Activated naive CD8-positive, alpha-beta T cell treated with anti-CD3 and anti-CD28 coated beads, Interleukin-2, amount 10 ng/mL, durations not matched to agents 7 days and 5 days (primary cell): ENCODE data around the gene CELSR2. TPM values are rescaled to one million over a fixed set of nuclear protein-coding genes. Genes with fewer than 3 reads are reported as not detected.

ENCODE experiments used
- ATAC-seq: fragments of 150-1000 bp; cut with Tn5 transposase; one replicate; pipeline ENCODE4 v1.10.0; 2021; ENCODE audit warnings: low read depth, moderate library complexity
- POLR2A ChIA-PET: fragments of 350-600 bp; sonication (Branson Sonifier 250); formaldehyde crosslinking; loops from one replicate; lab custom pipeline; 2021; ENCODE audit warnings: antibody characterized with exemption; lab: Charles Lee
- DNase-seq: peaks from one replicate; pipeline ENCODE4 v3.0.0; 2021
- H3K27ac Mint-ChIP-seq: one replicate; pipeline ENCODE4 v1.8.0; 2022; ENCODE audit warnings: mild to moderate bottlenecking, mixed read lengths
- H3K27me3 Mint-ChIP-seq: one replicate; pipeline ENCODE4 v1.8.0; 2022; ENCODE audit warnings: mild to moderate bottlenecking, moderate library complexity, mixed read lengths
- H3K36me3 Mint-ChIP-seq: one replicate; pipeline ENCODE4 v1.8.0; 2021; ENCODE audit warnings: mild to moderate bottlenecking, mixed read lengths
- H3K4me1 Mint-ChIP-seq: one replicate; pipeline ENCODE4 v1.8.0; 2021; ENCODE audit warnings: mixed read lengths
- H3K4me3 Mint-ChIP-seq: one replicate; pipeline ENCODE4 v1.8.0; 2022; ENCODE audit warnings: mild to moderate bottlenecking, moderate library complexity, mixed read lengths
- H3K9me3 Mint-ChIP-seq: one replicate; pipeline ENCODE4 v1.8.0; 2021; ENCODE audit warnings: mixed read lengths
- total RNA-seq, 2 experiments: library from RNA; stranded (reverse); gene quantifications; one replicate each; pipeline ENCODE4 v1.2.3, GENCODE V29; 2021

The CELSR2 gene
- total RNA-seq, 2 experiments from 2014 or later = 6.3 to 6.9 TPM

GRCh38 chr1:109266965-109267364 lies 17.6 kb downstream of the CELSR2 start:
- ATAC-seq (no peak), DNase-seq (no peak)
- POLR2A ChIA-PET = no interaction called here
- Mint-ChIP-seq H3K27ac (no peak overlapping the region), H3K36me3 (no peaks in the 10 kb centered on the region), H3K4me3 (no peak overlapping the region), H3K27me3 (no peaks in the 10 kb centered on the region), H3K9me3 (no peaks in the 10 kb centered on the region), H3K4me1 (peaks cover 2% of the 10 kb centered on the region)

- no peaks in the 10 kb centered on the region for H3K9me3 Mint-ChIP-seq
- no peaks in the 10 kb centered on the region for H3K36me3 Mint-ChIP-seq
- no peaks in the 10 kb centered on the region for H3K27me3 Mint-ChIP-seq
- H3K4me1 Mint-ChIP-seq = peaks cover 2% of the 10 kb centered on the region
- H3K4me3 Mint-ChIP-seq = no peak overlapping the region
- no peak overlapping the region for H3K27ac Mint-ChIP-seq
- DNase-seq (no peak), ATAC-seq (no peak)
- POLR2A ChIA-PET = interaction anchor here (1.3 kb wide), 1 partner anchor 130 kb away, joined by 4 read pairs; the partner anchor contains the start of gene SORT1
Measured at GRCh38 chr1:109267743-109268300, 18.5 kb downstream of the CELSR2 start.

- Mint-ChIP-seq H3K27me3 (no peaks in the 10 kb centered on the region), H3K27ac (no peak overlapping the region), H3K4me3 (no peak overlapping the region), H3K4me1 (peaks cover 2% of the 10 kb centered on the region), H3K9me3 (no peaks in the 10 kb centered on the region), H3K36me3 (no peaks in the 10 kb centered on the region)
- ATAC-seq (no peak), DNase-seq (no peak)
- POLR2A ChIA-PET = interaction anchor here (1.3 kb wide), 1 partner anchor 129 kb away, joined by 4 read pairs; the partner anchor contains the start of gene SORT1
Measured at GRCh38 chr1:109268431-109269211, 19.3 kb downstream of the CELSR2 start.

GRCh38 chr1:109269212-109269980 lies 20.1 kb downstream of the CELSR2 start:
- Mint-ChIP-seq H3K27me3 (no peaks in the 10 kb centered on the region), H3K4me3 (no peak overlapping the region), H3K27ac (no peak overlapping the region), H3K36me3 (no peaks in the 10 kb centered on the region), H3K4me1 (peaks cover 8% of the 10 kb centered on the region), H3K9me3 (no peaks in the 10 kb centered on the region)
- POLR2A ChIA-PET = no interaction called here
- DNase-seq (no peak), ATAC-seq (no peak)

GRCh38 chr1:109269981-109270622 lies 20.8 kb downstream of the CELSR2 start:
- POLR2A ChIA-PET = no interaction called here
- H3K9me3 Mint-ChIP-seq = no peaks in the 10 kb centered on the region

GRCh38 chr1:109270623-109271317 lies 21.4 kb downstream of the CELSR2 start:
- Mint-ChIP-seq H3K4me3 (no peak overlapping the region), H3K4me1 (peaks cover 12% of the 10 kb centered on the region), H3K9me3 (no peaks in the 10 kb centered on the region), H3K36me3 (no peaks in the 10 kb centered on the region), H3K27ac (no peak overlapping the region), H3K27me3 (no peaks in the 10 kb centered on the region)
- DNase-seq (no peak), ATAC-seq (no peak)
- POLR2A ChIA-PET = interaction anchor here (1.5 kb wide), 1 partner anchor 12 kb away, joined by 3 read pairs; the partner anchor contains the start of gene PSRC1

More at GRCh38 chr1:109269981-109270622, 20.8 kb downstream of the CELSR2 start:
- ATAC-seq = no peak
- Mint-ChIP-seq H3K27me3 (no peaks in the 10 kb centered on the region), H3K4me3 (no peak overlapping the region), H3K27ac (no peak overlapping the region), H3K4me1 (peaks cover 12% of the 10 kb centered on the region), H3K36me3 (no peaks in the 10 kb centered on the region)
- DNase-seq = no peak

- no peaks in the 10 kb centered on the region for H3K27me3 Mint-ChIP-seq
- H3K4me1 Mint-ChIP-seq = peaks cover 12% of the 10 kb centered on the region
- H3K36me3 Mint-ChIP-seq = no peaks in the 10 kb centered on the region
- H3K4me3 Mint-ChIP-seq = no peak overlapping the region
- DNase-seq = no peak
- no peak for ATAC-seq
- no peaks in the 10 kb centered on the region for H3K9me3 Mint-ChIP-seq
- POLR2A ChIA-PET = interaction anchor here (1.5 kb wide), 1 partner anchor 11 kb away, joined by 3 read pairs; the partner anchor contains the start of gene PSRC1
- no peak overlapping the region for H3K27ac Mint-ChIP-seq
Measured at GRCh38 chr1:109271458-109271857, 22.1 kb downstream of the CELSR2 start.

GRCh38 chr1:109272021-109272799 lies 22.9 kb downstream of the CELSR2 start:
- Mint-ChIP-seq H3K4me1 (peaks cover 13% of the 10 kb centered on the region), H3K9me3 (no peaks in the 10 kb centered on the region), H3K27ac (no peak overlapping the region), H3K27me3 (no peaks in the 10 kb centered on the region), H3K4me3 (no peak overlapping the region), H3K36me3 (no peaks in the 10 kb centered on the region)
- POLR2A ChIA-PET = interaction anchor here (1.5 kb wide), 1 partner anchor 10 kb away, joined by 3 read pairs; the partner anchor contains the start of gene PSRC1
- ATAC-seq (no peak), DNase-seq (no peak)

- H3K27ac Mint-ChIP-seq = no peak overlapping the region
- DNase-seq = no peak
- no peak overlapping the region for H3K4me3 Mint-ChIP-seq
- POLR2A ChIA-PET = no interaction called here
- no peaks in the 10 kb centered on the region for H3K27me3 Mint-ChIP-seq
- H3K9me3 Mint-ChIP-seq = no peaks in the 10 kb centered on the region
- no peak for ATAC-seq
- no peaks in the 10 kb centered on the region for H3K36me3 Mint-ChIP-seq
- H3K4me1 Mint-ChIP-seq = peaks cover 14% of the 10 kb centered on the region
Measured at GRCh38 chr1:109272831-109273547, 23.6 kb downstream of the CELSR2 start.

- Mint-ChIP-seq H3K27ac (peak overlapping the region; percentile 38), H3K27me3 (no peaks in the 10 kb centered on the region), H3K4me3 (no peak overlapping the region), H3K9me3 (no peaks in the 10 kb centered on the region), H3K36me3 (no peaks in the 10 kb centered on the region), H3K4me1 (peaks cover 14% of the 10 kb centered on the region)
- no peak for DNase-seq
- no peak for ATAC-seq
- POLR2A ChIA-PET = no interaction called here
Measured at GRCh38 chr1:109273570-109274288, 24.4 kb downstream of the CELSR2 start.
